ENCODE results near the gene SLC8A1. TPM values are rescaled to one million over a fixed set of nuclear protein-coding genes. Genes with fewer than 3 reads are reported as not detected.

SLC8A1 gene
- total RNA-seq, 2 experiments from 2014 or later, result 0.47 to 0.59 TPM

DNA sequence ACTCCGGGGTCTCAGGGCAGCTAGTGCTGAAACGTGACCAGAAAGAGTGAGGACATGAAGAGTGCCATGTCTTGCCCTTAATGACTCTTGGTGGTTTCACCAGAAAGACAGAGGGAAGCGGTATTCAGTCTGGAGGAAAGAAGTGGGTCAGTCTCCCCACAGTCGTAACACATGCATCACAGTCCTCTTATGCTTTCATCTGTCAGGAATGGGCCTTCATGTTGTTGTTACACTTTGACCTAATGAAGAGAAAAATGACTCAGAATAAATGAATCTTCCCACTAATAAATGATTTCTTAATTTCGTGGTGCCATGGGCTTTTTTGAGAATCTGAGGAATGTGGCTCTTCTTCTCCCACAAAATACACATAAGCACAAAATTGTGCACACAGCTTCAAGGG lies 103.2 kb downstream of the SLC8A1 start:
- H3K36me3 ChIP-seq (ENCODE audit: insufficient read depth, low read length), result no peaks in the 10 kb centered on the region
- ChIA-PET POLR2A (no interaction called here), CTCF (no interaction called here)
- H3K4me3 ChIP-seq (ENCODE audit: low read length), result no peak overlapping the region
- no peak overlapping the region for H3K4me3 Mint-ChIP-seq
- no peak for DNase-seq
- no peaks in the 10 kb centered on the region for H3K9me3 Mint-ChIP-seq
- no peak overlapping the region for H3K27ac Mint-ChIP-seq
- no peak overlapping the region for H3K27ac ChIP-seq (ENCODE audit: low read depth in 1 of 2, low read length in 2 of 2)
- no peaks in the 10 kb centered on the region for H3K4me1 Mint-ChIP-seq (ENCODE audit: low read depth)
- intact Hi-C loops (cut with DNase I, micrococcal nuclease), result no loop called here
- H3K27me3 ChIP-seq (ENCODE audit: control insufficient read depth in 1 of 2, insufficient read depth in 2 of 2, low read length in 2 of 2), result no peaks in the 10 kb centered on the region
- ATAC-seq (ENCODE audit: poor library complexity), result no peak
- TF ChIP-seq, protein P1, sequence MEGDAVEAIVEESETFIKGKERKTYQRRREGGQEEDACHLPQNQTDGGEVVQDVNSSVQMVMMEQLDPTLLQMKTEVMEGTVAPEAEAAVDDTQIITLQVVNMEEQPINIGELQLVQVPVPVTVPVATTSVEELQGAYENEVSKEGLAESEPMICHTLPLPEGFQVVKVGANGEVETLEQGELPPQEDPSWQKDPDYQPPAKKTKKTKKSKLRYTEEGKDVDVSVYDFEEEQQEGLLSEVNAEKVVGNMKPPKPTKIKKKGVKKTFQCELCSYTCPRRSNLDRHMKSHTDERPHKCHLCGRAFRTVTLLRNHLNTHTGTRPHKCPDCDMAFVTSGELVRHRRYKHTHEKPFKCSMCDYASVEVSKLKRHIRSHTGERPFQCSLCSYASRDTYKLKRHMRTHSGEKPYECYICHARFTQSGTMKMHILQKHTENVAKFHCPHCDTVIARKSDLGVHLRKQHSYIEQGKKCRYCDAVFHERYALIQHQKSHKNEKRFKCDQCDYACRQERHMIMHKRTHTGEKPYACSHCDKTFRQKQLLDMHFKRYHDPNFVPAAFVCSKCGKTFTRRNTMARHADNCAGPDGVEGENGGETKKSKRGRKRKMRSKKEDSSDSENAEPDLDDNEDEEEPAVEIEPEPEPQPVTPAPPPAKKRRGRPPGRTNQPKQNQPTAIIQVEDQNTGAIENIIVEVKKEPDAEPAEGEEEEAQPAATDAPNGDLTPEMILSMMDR (IDR thresholded peaks at IDR 0.05), result no peak
- no peaks in the 10 kb centered on the region for H3K36me3 Mint-ChIP-seq (ENCODE audit: low read depth)
- no peaks in the 10 kb centered on the region for H3K4me1 ChIP-seq (ENCODE audit: insufficient read depth, low read length)
- H3K9me3 ChIP-seq (ENCODE audit: control insufficient read depth in 1 of 2, insufficient read depth in 1 of 2, low read length in 2 of 2), result no peaks in the 10 kb centered on the region
- no peaks in the 10 kb centered on the region for H3K27me3 Mint-ChIP-seq

DNA sequence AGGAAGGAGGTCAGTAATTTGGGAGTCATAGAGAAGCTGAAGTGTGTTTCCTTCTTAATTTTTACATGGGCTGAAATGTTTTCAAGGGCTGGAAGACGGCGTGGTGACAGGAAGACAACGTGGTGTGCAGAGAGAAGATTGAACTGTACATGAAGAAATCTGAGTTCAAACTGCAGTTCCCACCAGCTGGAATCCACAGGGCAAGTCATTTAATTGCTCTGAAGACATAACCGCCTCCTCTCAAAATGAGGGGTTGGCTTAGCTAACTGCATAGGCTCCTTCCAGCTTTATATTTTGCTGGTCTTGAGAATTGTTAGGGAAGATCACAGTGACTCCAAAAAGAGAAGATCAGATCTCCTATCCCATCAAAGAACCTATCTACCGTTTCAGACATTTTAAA lies 103.9 kb downstream of the SLC8A1 start:
- Histone ChIP-seq H3K36me3 (ENCODE audit: insufficient read depth, low read length) (no peaks in the 10 kb centered on the region), H3K27ac (ENCODE audit: low read depth in 1 of 2, low read length in 2 of 2) (no peak overlapping the region), H3K4me1 (ENCODE audit: insufficient read depth, low read length) (no peaks in the 10 kb centered on the region), H3K9me3 (ENCODE audit: control insufficient read depth in 1 of 2, insufficient read depth in 1 of 2, low read length in 2 of 2) (no peaks in the 10 kb centered on the region), H3K27me3 (ENCODE audit: control insufficient read depth in 1 of 2, insufficient read depth in 2 of 2, low read length in 2 of 2) (no peaks in the 10 kb centered on the region), H3K4me3 (ENCODE audit: low read length) (no peak overlapping the region)
- TF ChIP-seq, protein P1 (IDR thresholded peaks at IDR 0.05), result no peak
- no peak overlapping the region for H3K4me3 Mint-ChIP-seq
- POLR2A ChIA-PET, result no interaction called here
- H3K9me3 Mint-ChIP-seq, result no peaks in the 10 kb centered on the region
- H3K4me1 Mint-ChIP-seq (ENCODE audit: low read depth), result no peaks in the 10 kb centered on the region
- no peak overlapping the region for H3K27ac Mint-ChIP-seq
- H3K27me3 Mint-ChIP-seq, result no peaks in the 10 kb centered on the region
- CTCF ChIA-PET, result no interaction called here
- H3K36me3 Mint-ChIP-seq (ENCODE audit: low read depth), result no peaks in the 10 kb centered on the region
- no peak for ATAC-seq (ENCODE audit: poor library complexity)
- intact Hi-C loops (cut with DNase I, micrococcal nuclease), result no loop called here
- no peak for DNase-seq

DNA sequence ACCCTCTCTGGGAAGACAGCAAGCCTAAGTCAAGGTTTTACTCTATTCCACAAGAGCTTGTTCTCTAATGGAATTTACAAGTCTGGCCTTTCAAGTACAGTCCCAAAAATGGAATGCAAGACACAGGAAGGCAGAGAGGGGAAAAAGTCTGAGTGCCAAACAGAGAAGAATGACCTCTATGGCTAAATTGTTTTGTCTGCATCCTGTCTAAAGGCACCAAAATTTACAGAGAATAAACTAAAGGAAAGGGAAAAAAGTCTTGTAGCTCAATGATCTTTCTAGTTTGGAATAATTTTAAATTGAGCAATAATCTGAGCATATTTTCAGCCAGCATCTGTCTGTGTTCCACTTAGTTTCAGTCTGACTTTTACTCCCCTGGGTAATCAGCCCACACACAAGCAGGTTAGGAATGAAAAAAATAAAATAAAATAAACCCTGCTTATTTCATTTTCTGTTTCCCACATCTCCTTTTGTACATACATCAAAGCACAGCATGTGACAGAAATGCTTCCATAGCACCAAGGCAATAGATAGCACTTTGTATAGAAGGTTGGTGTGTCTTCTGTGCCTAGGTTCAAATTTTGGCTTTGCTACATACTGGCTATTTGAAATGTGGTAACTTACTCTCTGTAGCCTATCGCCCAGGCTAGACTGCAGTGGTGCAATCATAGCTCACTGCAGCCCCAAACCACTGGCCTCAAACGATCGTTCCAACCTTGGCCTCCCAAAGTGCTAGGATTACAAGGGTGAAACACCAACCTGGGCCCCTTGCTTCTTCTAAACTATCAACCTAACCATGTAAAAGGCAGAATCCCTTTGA lies 105.1 kb downstream of the SLC8A1 start:
- Mint-ChIP-seq H3K36me3 (ENCODE audit: low read depth) (no peaks in the 10 kb centered on the region), H3K9me3 (no peaks in the 10 kb centered on the region)

More for the DNA sequence above, 105.1 kb downstream of the SLC8A1 start:
- no peaks in the 10 kb centered on the region for H3K4me1 Mint-ChIP-seq (ENCODE audit: low read depth)
- Histone ChIP-seq H3K36me3 (ENCODE audit: insufficient read depth, low read length) (no peaks in the 10 kb centered on the region), H3K27me3 (ENCODE audit: control insufficient read depth in 1 of 2, insufficient read depth in 2 of 2, low read length in 2 of 2) (no peaks in the 10 kb centered on the region), H3K27ac (ENCODE audit: low read depth in 1 of 2, low read length in 2 of 2) (no peak overlapping the region), H3K4me3 (ENCODE audit: low read length) (no peak overlapping the region), H3K4me1 (ENCODE audit: insufficient read depth, low read length) (no peaks in the 10 kb centered on the region), H3K9me3 (ENCODE audit: control insufficient read depth in 1 of 2, insufficient read depth in 1 of 2, low read length in 2 of 2) (no peaks in the 10 kb centered on the region)
- no peak overlapping the region for H3K4me3 Mint-ChIP-seq
- no peak for DNase-seq
- ATAC-seq (ENCODE audit: poor library complexity), result no peak
- POLR2A ChIA-PET, result no interaction called here
- intact Hi-C loops (cut with DNase I, micrococcal nuclease), result no loop called here
- CTCF ChIA-PET, result interaction anchor here (0.7 kb wide), 1 partner anchor 354 kb away, joined by 3 read pairs; no protein-coding TSS in a partner anchor
- H3K27me3 Mint-ChIP-seq, result no peaks in the 10 kb centered on the region
- TF ChIP-seq, protein P1 (IDR thresholded peaks at IDR 0.05), result no peak
- H3K27ac Mint-ChIP-seq, result no peak overlapping the region
